K562 (cell line): ENCODE data around the gene STRA6. TPM values are rescaled to one million over a fixed set of nuclear protein-coding genes. Genes with fewer than 3 reads are reported as not detected.

Experiments used
- CREM ChIP-seq: IDR thresholded peaks from 2 replicates; pipeline ENCODE4 v1.6.1; 2014; ENCODE audit warnings: antibody characterized with exemption, low read depth
- HDAC2 ChIP-seq: fragments of 450-650 bp; IDR thresholded peaks from 2 replicates; pipeline ENCODE4 v1.6.1; 2016; ENCODE audit warnings: mild to moderate bottlenecking
- POLR3A ChIP-seq: IDR thresholded peaks from 2 replicates; pipeline ENCODE4 v1.6.1; 2011; ENCODE audit warnings: borderline replicate concordance, mild to moderate bottlenecking, moderate library complexity; ENCODE audit not compliant: insufficient read length, insufficient read depth; ENCODE audit errors: extremely low read depth
- RAD51 ChIP-seq: fragments of 450-650 bp; IDR thresholded peaks from 2 replicates; pipeline ENCODE4 v1.7.1; 2016; ENCODE audit warnings: low read depth, mild to moderate bottlenecking, borderline replicate concordance
- RBM25 ChIP-seq: fragments of 200-400 bp; formaldehyde crosslinking; IDR thresholded peaks from 2 replicates; pipeline ENCODE4 v1.6.1; 2018; ENCODE audit warnings: low read length, low read depth, moderate library complexity; ENCODE audit not compliant: severe bottlenecking
- SMC3 ChIP-seq: conservative IDR thresholded peaks from 2 replicates; pipeline ENCODE4 v1.6.1; 2011; ENCODE audit warnings: low read depth, low read length, improper control_type of control experiment; ENCODE audit not compliant: insufficient read depth
- ZNF76 ChIP-seq: fragments of 250-450 bp; sonication (Bioruptor Pico); IDR thresholded peaks from 2 replicates; pipeline ENCODE4 v1.4.0; 2020; ENCODE audit warnings: mild to moderate bottlenecking, moderate library complexity, borderline replicate concordance
- polyA plus RNA-seq, 8 experiments: library from polyadenylated mRNA; depleted of rRNA in 4 of 8; stranded (reverse) in 5 of 8; unstranded in 3 of 8; fragments of >200 nt; fragmentation: Nextera tagmentation in 2 of 8; fragmentation: Illumina TruSeq in 1 of 8; extraction: Ambion mirVana in 2 of 8; extraction: Trizol in 1 of 8; gene quantifications; 2 replicates each; pipeline versions ENCODE4 v1.2.1 to v1.2.3, GENCODE V29; 2011 to 2014; ENCODE audit warnings: inconsistent platforms in 1 of 8, missing spikeins in 1 of 8
- total RNA-seq, 7 experiments: library from RNA; depleted of rRNA in 6 of 7; stranded (reverse); fragments of >200 nt in 6 of 7; fragmentation: Illumina TruSeq in 2 of 7; extraction: Trizol in 2 of 7; gene quantifications; 2 replicates each; pipeline versions ENCODE4 v1.2.1 to v1.2.3, GENCODE V29; 2011 to 2021; ENCODE audit warnings: low replicate concordance in 1 of 7
- TF ChIP-seq, protein P1 (sequence below): fragments of 250-450 bp; sonication (Bioruptor Pico); IDR thresholded peaks from 2 replicates; pipeline ENCODE4 v1.4.0; 2020
- TF ChIP-seq, protein P2 (sequence below): IDR thresholded peaks from 2 replicates; pipeline ENCODE4 v1.6.1; 2014; ENCODE audit warnings: antibody characterized with exemption

The STRA6 gene
- total and polyA plus RNA-seq, 9 of the 15 experiments (the other 6 are each of a cell fraction or from before 2014, with no cell fraction given), result 0.04 to 2.0 (median 0.43) TPM; not detected in 2

DNA sequence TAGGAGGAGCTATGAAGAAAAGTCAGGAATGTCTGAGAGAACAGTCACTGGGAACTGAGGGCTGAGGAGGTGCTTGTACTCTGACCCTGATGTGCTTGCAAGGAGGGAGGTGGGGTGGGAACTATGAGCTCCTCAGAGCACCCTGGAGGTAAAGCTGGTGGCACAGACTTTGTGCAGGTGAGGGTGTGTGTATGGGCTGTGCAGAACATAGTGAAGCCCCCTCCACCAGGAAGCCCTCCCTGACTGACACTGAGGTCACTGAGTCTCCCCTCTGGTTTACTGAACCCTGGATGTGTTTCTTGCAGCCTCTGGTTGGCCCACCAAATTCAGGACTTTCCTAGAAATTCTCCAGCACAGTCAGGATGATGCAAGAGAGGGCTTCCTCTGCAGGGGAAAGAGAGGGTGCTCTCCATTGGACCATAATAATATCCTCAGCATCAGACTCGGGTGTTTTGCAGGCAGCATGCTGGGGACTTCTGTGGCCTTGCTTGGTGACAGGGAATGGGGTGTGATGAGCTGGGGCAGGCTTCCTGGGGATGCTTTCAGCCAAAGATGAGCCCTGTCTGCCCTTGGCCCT, 30.5 kb downstream of the STRA6 start (continued):
- TF ChIP-seq, protein P1, sequence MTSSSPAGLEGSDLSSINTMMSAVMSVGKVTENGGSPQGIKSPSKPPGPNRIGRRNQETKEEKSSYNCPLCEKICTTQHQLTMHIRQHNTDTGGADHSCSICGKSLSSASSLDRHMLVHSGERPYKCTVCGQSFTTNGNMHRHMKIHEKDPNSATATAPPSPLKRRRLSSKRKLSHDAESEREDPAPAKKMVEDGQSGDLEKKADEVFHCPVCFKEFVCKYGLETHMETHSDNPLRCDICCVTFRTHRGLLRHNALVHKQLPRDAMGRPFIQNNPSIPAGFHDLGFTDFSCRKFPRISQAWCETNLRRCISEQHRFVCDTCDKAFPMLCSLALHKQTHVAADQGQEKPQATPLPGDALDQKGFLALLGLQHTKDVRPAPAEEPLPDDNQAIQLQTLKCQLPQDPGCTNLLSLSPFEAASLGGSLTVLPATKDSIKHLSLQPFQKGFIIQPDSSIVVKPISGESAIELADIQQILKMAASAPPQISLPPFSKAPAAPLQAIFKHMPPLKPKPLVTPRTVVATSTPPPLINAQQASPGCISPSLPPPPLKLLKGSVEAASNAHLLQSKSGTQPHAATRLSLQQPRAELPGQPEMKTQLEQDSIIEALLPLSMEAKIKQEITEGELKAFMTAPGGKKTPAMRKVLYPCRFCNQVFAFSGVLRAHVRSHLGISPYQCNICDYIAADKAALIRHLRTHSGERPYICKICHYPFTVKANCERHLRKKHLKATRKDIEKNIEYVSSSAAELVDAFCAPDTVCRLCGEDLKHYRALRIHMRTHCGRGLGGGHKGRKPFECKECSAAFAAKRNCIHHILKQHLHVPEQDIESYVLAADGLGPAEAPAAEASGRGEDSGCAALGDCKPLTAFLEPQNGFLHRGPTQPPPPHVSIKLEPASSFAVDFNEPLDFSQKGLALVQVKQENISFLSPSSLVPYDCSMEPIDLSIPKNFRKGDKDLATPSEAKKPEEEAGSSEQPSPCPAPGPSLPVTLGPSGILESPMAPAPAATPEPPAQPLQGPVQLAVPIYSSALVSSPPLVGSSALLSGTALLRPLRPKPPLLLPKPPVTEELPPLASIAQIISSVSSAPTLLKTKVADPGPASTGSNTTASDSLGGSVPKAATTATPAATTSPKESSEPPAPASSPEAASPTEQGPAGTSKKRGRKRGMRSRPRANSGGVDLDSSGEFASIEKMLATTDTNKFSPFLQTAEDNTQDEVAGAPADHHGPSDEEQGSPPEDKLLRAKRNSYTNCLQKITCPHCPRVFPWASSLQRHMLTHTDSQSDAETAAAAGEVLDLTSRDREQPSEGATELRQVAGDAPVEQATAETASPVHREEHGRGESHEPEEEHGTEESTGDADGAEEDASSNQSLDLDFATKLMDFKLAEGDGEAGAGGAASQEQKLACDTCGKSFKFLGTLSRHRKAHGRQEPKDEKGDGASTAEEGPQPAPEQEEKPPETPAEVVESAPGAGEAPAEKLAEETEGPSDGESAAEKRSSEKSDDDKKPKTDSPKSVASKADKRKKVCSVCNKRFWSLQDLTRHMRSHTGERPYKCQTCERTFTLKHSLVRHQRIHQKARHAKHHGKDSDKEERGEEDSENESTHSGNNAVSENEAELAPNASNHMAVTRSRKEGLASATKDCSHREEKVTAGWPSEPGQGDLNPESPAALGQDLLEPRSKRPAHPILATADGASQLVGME (CRISPR knock-in tag), result no peak
- TF ChIP-seq POLR3A (no peak), SMC3 (no peak), ZNF76 (no peak), HDAC2 (no peak), CREM (no peak), RBM25 (peak; percentile 63), RAD51 (no peak)
- TF ChIP-seq, protein P2, sequence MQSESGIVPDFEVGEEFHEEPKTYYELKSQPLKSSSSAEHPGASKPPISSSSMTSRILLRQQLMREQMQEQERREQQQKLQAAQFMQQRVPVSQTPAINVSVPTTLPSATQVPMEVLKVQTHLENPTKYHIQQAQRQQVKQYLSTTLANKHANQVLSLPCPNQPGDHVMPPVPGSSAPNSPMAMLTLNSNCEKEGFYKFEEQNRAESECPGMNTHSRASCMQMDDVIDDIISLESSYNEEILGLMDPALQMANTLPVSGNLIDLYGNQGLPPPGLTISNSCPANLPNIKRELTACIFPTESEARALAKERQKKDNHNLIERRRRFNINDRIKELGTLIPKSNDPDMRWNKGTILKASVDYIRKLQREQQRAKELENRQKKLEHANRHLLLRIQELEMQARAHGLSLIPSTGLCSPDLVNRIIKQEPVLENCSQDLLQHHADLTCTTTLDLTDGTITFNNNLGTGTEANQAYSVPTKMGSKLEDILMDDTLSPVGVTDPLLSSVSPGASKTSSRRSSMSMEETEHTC, result no peak
- TF ChIP-seq, all 486 proteins: peak for 3
